AG09309 (cell line): ENCODE data around the gene RNF151.

Experiments
- DNase-seq: peaks from one replicate; pipeline ENCODE4 v3.0.0-alpha.2; 2010; ENCODE audit warnings: low read depth
- H3K4me3 ChIP-seq: 2 replicates; pipeline ENCODE4 v1.5.1; 2011; ENCODE audit warnings: mild to moderate bottlenecking, low read depth, low read length, moderate library complexity; ENCODE audit not compliant: control insufficient read depth
- TF ChIP-seq, protein P1 (sequence below): IDR thresholded peaks from 2 replicates; pipeline ENCODE4 v1.5.1; 2011; ENCODE audit warnings: mild to moderate bottlenecking, low read depth, low read length, inconsistent platforms; ENCODE audit not compliant: insufficient read depth, control insufficient read depth; ENCODE audit errors: missing control alignments

The RNF151 gene

DNA sequence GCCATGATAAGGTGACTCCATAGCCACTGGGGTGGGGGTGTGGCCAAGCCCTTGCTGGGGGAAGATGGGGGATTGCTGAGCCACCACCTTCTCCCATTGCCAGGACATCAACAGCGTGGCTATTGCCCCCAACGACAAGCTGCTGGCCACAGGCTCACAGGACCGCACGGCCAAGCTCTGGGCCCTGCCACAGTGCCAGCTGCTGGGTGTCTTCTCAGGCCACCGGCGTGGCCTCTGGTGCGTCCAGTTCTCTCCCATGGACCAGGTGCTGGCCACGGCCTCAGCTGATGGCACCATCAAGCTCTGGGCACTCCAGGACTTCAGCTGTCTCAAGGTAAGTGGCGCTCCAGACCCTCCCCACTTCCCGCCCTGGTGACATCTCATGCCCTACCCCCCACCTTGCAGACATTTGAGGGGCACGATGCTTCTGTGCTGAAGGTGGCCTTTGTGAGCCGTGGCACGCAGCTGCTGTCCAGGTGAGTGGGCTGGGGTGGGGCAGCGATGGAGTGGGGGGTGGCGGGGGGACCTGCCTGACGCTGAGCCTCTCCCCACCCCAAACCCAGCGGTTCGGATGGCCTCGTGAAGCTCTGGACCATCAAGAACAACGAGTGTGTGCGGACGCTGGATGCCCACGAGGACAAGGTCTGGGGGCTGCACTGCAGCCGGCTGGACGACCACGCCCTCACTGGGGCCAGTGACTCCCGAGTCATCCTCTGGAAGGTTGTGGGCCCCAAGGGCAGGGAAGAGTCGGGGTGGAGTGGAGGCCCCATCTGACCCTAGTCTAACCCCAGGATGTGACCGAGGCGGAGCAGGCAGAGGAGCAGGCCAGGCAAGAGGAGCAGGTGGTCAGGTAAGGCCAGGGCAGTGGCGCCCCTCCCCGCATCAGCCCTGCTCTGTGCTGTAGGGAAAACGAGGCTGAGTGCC lies 10.6 kb downstream of the RNF151 start:
- no peak for DNase-seq
- no peak overlapping the region for H3K4me3 ChIP-seq
- TF ChIP-seq, protein P1, sequence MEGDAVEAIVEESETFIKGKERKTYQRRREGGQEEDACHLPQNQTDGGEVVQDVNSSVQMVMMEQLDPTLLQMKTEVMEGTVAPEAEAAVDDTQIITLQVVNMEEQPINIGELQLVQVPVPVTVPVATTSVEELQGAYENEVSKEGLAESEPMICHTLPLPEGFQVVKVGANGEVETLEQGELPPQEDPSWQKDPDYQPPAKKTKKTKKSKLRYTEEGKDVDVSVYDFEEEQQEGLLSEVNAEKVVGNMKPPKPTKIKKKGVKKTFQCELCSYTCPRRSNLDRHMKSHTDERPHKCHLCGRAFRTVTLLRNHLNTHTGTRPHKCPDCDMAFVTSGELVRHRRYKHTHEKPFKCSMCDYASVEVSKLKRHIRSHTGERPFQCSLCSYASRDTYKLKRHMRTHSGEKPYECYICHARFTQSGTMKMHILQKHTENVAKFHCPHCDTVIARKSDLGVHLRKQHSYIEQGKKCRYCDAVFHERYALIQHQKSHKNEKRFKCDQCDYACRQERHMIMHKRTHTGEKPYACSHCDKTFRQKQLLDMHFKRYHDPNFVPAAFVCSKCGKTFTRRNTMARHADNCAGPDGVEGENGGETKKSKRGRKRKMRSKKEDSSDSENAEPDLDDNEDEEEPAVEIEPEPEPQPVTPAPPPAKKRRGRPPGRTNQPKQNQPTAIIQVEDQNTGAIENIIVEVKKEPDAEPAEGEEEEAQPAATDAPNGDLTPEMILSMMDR, result no peak

DNA sequence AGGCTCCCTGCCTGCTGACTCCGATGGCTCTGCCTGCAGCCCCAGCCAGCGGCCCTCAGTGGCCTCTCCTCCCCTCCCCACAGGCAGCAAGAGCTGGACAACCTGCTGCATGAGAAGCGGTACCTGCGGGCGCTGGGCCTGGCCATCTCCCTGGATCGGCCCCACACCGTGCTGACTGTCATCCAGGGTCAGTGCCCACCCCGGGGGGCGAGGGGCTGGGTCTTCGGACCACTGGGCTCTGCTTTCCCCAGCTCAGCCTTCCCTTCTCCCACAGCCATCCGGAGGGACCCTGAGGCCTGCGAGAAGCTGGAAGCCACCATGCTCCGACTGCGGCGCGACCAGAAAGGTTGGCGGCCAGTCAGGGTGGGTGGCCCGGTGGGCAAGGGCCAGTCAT lies 11.2 kb downstream of the RNF151 start:
- H3K4me3 ChIP-seq, result no peak overlapping the region
- TF ChIP-seq, protein P1, result no peak
- DNase-seq, result no peak

DNA sequence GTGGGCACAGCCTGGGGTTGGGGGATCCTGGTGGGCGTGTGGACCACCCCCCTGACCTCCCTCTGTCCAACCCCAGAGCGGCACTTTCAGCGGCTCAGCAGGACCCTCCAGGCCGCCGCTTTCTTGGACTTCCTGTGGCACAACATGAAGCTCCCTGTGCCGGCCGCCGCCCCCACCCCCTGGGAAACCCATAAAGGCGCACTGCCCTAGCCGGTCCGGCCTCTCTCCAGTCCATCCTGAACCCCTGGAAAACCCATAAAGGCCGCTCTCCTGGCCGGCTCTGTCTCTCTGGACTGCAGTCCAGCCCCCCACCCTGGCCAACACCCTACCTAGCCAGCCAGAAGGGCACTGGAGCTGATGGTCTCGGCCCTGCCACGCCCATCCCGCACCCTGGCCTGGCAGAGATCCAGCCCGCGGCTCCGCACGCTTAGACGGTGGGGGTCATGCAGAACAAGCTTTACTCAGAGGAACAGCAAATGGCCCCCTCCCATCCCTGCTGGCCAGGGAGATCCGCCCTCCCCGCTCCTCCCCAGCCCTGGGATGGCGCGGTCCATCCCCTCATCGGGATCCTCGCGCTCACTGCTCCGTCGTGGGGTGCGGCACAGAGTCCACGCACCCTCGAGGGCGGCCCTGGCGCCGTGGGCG lies 11.9 kb downstream of the RNF151 start:
- DNase-seq, result no peak
- H3K4me3 ChIP-seq, result no peak overlapping the region
- TF ChIP-seq, protein P1, result no peak

DNA sequence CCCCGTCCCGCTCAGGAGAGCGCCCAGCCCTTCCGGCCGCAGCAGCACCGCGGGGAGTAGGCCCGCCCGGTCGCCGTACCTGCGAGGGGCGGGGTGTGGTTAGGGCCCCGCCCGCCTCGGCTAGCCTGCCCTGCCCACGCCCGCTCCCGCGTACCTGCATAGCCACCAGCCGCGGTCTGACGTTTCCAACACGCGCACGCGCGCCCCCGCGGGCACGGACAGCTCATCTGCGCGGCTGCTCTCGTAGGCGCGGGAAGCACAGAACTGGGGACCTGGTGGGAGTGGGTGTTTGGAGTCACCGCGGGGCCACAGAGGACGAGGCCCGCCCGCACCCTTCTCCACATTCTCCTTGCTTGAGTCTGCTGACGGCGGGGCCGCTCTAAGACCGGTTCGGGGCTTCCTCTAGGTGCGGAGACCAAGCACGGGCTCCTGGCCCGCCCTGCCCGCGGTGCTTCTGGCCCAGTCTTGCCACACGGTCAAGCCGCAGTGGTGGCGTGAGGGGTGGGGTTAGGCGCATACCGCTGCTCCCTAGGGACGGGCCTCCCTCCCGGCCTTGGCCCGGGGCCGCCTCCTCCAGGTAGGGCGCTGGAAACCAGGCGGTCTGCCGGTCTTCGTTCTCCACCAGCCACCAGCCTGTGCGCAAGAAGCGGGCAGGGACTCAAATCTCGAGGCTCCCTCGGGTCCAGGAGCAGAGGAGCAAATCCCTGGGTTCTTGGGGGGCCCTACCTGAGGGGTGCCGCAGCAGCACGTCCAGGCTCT lies 12.8 kb downstream of the RNF151 start:
- no peak overlapping the region for H3K4me3 ChIP-seq
- no peak for DNase-seq
- TF ChIP-seq, protein P1, result no peak

DNA sequence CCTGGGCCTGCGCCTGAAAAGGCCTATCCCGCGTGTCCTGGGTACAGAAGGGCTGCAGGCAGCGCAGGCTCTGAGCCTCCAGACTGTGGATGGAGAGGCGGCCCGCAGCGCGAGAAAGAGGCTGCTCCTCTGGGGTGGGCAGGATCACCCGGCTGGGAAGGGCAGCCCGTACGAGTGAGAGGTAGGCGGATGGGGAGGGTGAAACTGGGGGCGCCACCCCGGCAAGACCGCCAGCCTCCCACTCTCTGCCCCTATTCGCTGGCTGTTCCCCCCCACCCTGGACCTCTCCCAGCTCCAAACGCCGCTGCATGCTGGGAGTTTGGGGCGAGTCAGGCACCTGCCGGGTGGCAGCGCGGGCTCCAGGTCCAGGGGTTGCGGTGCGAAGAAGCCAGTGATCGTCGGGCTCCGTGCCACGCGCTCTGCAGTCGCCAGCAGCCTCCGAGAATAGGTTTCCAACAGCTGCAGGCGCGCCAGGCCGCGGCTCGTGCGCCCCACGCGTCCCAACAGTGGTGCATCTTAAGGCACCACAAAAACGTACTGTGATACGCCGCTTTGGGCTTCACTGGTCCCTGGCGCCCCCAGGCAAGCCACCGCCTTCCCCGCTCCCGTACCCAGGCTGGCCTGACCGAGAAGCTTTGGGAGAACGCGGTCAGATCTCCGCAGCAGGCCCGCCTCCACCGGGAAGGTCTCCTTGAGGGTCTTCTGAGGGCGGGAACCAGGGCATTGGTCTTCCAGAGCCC lies 13.5 kb downstream of the RNF151 start:
- DNase-seq, result no peak
- TF ChIP-seq, protein P1, result no peak
- no peak overlapping the region for H3K4me3 ChIP-seq

DNA sequence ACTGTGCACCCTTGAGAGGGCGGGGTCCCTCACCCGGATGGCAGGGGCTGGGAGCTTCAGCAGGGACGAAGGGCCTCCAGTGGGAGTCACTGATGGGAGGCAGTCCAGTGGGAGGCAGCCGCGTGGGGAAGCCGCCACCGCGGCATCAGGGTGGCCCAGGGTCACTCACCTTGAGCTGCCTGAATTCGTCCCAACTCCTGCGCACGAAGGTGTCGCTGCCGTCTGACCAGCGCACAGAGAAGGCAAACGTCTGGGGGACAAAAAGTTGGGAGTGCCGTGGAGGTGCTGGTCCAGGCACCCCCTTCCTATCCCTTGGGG lies 14.1 kb downstream of the RNF151 start:
- no peak overlapping the region for H3K4me3 ChIP-seq
- no peak for DNase-seq
- TF ChIP-seq, protein P1, result no peak
